Subcutaneous adipose tissue (tissue), 4 donors: ENCODE measurements around the gene CMKLR1. TPM values are rescaled to one million over a fixed set of nuclear protein-coding genes. Genes with fewer than 3 reads are reported as not detected.

Experiments used
- total RNA-seq, 4 donors: library from RNA; depleted of rRNA; stranded (reverse); fragments of >200 nt; gene quantifications; one replicate each; pipeline ENCODE4 v1.1.0, GENCODE V29; 2016
- TF ChIP-seq, protein P1 (sequence below): fragments of 450-650 bp; IDR thresholded peaks from one replicate; pipeline ENCODE4 v1.5.1; 2016; ENCODE audit warnings: low read depth, mild to moderate bottlenecking, control low read depth, antibody characterized with exemption, moderate library complexity

CMKLR1 gene
- total RNA-seq, 4 donors from 2014 or later: 12.4 to 34.6 (median 30.3) TPM

DNA sequence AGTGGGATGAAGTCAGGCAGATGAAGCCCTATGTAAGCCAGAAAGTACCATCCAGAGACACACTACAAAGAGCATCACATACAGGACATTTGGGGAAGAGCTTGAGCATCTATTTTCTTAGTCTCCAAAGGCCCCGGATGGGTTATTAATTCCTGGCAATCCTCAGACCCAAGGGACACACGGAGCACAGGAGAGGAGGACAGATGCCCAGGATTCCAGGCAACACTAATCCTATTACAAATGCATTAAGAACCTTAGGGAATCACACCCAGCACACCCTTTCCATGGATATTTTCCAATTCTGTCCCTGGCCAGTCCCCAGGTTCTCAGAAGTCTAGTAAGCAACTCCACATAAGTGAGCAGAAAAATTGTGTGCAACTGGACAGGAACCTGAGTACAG lies 65.9 kb downstream of the CMKLR1 start:
- TF ChIP-seq, protein P1, sequence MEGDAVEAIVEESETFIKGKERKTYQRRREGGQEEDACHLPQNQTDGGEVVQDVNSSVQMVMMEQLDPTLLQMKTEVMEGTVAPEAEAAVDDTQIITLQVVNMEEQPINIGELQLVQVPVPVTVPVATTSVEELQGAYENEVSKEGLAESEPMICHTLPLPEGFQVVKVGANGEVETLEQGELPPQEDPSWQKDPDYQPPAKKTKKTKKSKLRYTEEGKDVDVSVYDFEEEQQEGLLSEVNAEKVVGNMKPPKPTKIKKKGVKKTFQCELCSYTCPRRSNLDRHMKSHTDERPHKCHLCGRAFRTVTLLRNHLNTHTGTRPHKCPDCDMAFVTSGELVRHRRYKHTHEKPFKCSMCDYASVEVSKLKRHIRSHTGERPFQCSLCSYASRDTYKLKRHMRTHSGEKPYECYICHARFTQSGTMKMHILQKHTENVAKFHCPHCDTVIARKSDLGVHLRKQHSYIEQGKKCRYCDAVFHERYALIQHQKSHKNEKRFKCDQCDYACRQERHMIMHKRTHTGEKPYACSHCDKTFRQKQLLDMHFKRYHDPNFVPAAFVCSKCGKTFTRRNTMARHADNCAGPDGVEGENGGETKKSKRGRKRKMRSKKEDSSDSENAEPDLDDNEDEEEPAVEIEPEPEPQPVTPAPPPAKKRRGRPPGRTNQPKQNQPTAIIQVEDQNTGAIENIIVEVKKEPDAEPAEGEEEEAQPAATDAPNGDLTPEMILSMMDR: no peak

- TF ChIP-seq, protein P1: no peak
Observed at GRCh38 chr12:108271951-108272872, 66.9 kb downstream of the CMKLR1 start.

GRCh38 chr12:108270849-108271143 lies 68.3 kb downstream of the CMKLR1 start:
- TF ChIP-seq, protein P1: no peak

DNA sequence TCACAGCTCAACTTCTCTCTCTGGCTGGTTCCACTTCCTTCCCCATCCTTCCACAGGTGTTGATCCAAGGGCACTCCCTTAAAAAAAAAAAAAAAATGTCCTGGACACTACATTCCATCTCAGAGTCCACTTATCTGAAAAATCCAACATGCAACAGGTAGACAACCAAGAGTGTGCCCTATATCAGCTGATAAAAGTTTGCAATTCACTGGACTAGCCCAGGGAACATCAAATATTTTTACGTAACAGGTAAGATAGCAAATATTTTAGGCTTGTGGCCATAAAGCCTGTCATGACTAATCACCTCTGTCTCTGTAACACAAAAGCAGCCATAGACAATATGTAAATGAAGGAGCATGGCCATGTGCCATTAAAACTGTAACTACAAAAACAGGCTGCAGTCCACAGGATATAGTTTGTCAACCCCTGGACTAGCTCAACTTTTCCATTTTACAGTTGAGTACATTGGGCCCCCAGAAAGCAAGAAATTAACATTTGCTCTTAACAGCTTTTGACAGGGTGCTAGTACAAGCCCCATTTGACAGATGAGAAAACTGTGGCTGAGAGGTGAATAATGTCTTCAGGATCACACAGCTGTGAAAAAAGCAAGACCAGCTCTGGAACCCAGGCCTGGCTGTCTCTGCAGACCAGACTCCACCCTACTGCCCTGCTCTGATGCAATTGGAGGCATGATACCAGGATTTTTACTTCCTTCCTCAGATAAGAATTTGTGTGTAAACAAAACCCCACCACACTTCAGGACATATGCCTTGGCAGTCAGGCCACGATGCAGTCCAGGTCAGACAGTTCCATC lies 68.9 kb downstream of the CMKLR1 start:
- TF ChIP-seq, protein P1: no peak

- TF ChIP-seq, protein P1: no peak
Observed at GRCh38 chr12:108269224-108269623, 69.9 kb downstream of the CMKLR1 start.

- TF ChIP-seq, protein P1: no peak
Observed at GRCh38 chr12:108268397-108268796, 70.7 kb downstream of the CMKLR1 start.

DNA sequence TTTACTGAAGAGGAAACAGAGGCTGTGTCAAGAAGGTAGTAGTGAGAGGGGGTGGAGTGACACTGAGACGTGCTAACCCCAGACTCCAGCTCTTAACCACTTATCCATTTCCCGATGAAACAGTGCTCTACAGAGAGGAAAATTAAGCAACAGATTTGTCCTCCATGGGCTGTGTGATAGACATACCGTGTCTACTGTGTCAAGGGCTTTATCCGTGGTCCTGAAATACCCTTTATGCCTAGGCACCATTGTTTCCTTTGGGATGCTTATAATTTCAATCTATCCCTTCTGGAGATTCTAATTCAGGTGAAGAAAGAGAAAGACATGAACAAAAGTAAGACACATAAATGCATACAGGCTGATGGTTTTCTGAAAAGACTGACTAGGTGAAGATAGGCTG lies 71.7 kb downstream of the CMKLR1 start:
- TF ChIP-seq, protein P1: no peak
